Ectodermal cell (in vitro differentiated cells): Measurements from ENCODE around the gene GRM7.

Experiments
- H3K27ac ChIP-seq: 2 replicates; pipeline ENCODE4 v1.7.0; 2013; ENCODE audit warnings: mild to moderate bottlenecking, low read depth, low read length; ENCODE audit not compliant: insufficient read depth, poor library complexity, severe bottlenecking
- H3K27me3 ChIP-seq: 2 replicates; pipeline ENCODE4 v1.7.0; 2013; ENCODE audit warnings: mild to moderate bottlenecking, low read length; ENCODE audit not compliant: insufficient read depth, control insufficient read depth, poor library complexity, severe bottlenecking
- H3K36me3 ChIP-seq: one replicate; pipeline ENCODE4 v1.7.0; 2013; ENCODE audit warnings: low read length; ENCODE audit not compliant: control insufficient read depth, insufficient read depth
- H3K4me1 ChIP-seq: one replicate; pipeline ENCODE4 v1.7.0; 2013; ENCODE audit warnings: low read length; ENCODE audit not compliant: control insufficient read depth, insufficient read depth
- H3K4me3 ChIP-seq: 2 replicates; pipeline ENCODE4 v1.7.0; 2013; ENCODE audit warnings: low read depth, low read length, control low read depth; ENCODE audit not compliant: insufficient read depth
- H3K9me3 ChIP-seq: 2 replicates; pipeline ENCODE4 v1.7.0; 2013; ENCODE audit warnings: mild to moderate bottlenecking, low read length, moderate library complexity; ENCODE audit not compliant: control insufficient read depth
- WGBS, 2 experiments: methylation state at CpG; one replicate each; pipeline ENCODE4 v1.1.7; 2013; ENCODE audit warnings: missing lambda C conversion rate in 2 of 2; 5-methylcytosine and 5-hydroxymethylcytosine counted together

GRM7 gene

DNA sequence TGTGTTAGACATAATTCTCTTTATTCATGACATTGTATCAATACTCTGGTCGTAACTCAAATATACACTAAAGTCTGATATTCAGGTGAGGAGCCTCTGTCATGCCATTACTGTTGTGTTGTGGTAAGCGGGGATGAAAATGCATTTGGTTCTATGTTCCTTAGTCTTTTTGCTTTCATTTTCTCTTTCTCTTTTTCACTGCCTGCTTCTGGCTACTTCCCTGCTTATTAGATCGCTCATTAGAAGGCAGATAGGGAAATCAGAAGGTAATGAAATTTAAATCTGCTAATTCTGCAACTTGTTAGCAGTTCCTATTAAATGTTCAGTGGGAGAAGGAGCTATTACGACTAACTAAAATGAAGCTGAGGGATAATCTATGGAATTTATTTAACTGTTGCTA is 345.0 kb downstream of the GRM7 start:
- Histone ChIP-seq H3K4me3 (no peak overlapping the region), H3K36me3 (no peaks in the 10 kb centered on the region), H3K4me1 (no peaks in the 10 kb centered on the region), H3K27me3 (no peaks in the 10 kb centered on the region), H3K9me3 (no peaks in the 10 kb centered on the region), H3K27ac (no peak overlapping the region)
- 71 to 93% methylated on average over 3 of the region's 4 CpGs for WGBS, 2 experiments

DNA sequence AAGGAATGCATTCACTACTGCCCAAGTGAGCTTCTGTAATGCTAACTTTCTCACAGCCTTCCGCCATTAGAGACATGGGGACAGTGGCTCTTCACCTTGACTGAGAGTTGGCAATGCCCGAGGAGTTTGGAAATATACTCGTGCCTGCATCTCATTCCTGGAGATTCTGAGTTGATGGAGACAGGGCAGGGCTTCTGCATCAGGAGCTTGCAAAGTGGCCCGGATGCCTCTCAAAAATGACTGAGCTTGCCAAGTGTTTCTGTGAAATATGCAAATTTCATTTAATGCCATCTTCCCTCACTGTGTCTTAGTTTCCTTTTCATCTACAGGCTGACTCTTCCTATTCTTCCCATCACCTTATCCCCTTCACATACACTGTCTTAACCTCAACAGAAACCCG is 346.2 kb downstream of the GRM7 start:
- Histone ChIP-seq H3K4me3 (no peak overlapping the region), H3K4me1 (no peaks in the 10 kb centered on the region), H3K36me3 (no peaks in the 10 kb centered on the region), H3K27ac (no peak overlapping the region), H3K27me3 (no peaks in the 10 kb centered on the region), H3K9me3 (no peaks in the 10 kb centered on the region)
- WGBS, 2 experiments = 95 to 99% methylated on average over 5 of the region's 5 CpGs

- 100% methylated on average over 1 of the region's 2 CpGs for WGBS, 2 experiments
- H3K4me1 ChIP-seq = no peaks in the 10 kb centered on the region
- H3K36me3 ChIP-seq = no peaks in the 10 kb centered on the region
- no peaks in the 10 kb centered on the region for H3K27me3 ChIP-seq
- no peaks in the 10 kb centered on the region for H3K9me3 ChIP-seq
- H3K27ac ChIP-seq = no peak overlapping the region
- H3K4me3 ChIP-seq = no peak overlapping the region
These were observed 347.0 kb downstream of the GRM7 start for GRCh38 chr3:7207928-7208327.

DNA sequence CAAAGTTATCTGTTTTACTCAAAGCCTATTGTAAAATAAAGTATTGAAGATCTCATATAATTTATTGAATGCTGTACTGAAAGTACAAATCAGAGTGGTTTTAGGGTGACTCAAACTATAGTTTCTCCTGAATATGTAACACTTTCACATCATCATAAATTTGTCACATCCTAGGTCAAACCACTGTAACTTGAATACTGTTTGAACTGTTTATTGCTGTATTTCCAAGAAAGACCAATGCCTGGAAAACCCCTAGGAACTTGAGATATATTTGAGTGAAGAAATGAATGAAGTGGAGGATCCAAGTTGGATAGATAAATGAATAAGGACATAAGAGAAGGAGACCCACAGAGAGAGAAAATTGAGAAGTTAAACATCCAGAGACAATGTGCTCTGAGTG is 348.2 kb downstream of the GRM7 start:
- no peaks in the 10 kb centered on the region for H3K36me3 ChIP-seq

GRCh38 chr3:7211740-7212139 is 350.8 kb downstream of the GRM7 start:
- no peaks in the 10 kb centered on the region for H3K9me3 ChIP-seq
- WGBS, 2 experiments = 88 to 91% methylated on average over 5 of the region's 5 CpGs
- no peaks in the 10 kb centered on the region for H3K36me3 ChIP-seq
- no peak overlapping the region for H3K4me3 ChIP-seq
- no peak overlapping the region for H3K27ac ChIP-seq
- no peaks in the 10 kb centered on the region for H3K4me1 ChIP-seq
- no peaks in the 10 kb centered on the region for H3K27me3 ChIP-seq

More for the DNA sequence above, 348.2 kb downstream of the GRM7 start:
- Histone ChIP-seq H3K9me3 (no peaks in the 10 kb centered on the region), H3K27ac (no peak overlapping the region), H3K27me3 (no peaks in the 10 kb centered on the region), H3K4me3 (no peak overlapping the region), H3K4me1 (no peaks in the 10 kb centered on the region)

GRCh38 chr3:7215706-7216105 is 354.8 kb downstream of the GRM7 start:
- Histone ChIP-seq H3K27me3 (no peaks in the 10 kb centered on the region), H3K36me3 (no peaks in the 10 kb centered on the region), H3K27ac (no peak overlapping the region), H3K4me3 (no peak overlapping the region), H3K9me3 (no peaks in the 10 kb centered on the region), H3K4me1 (no peaks in the 10 kb centered on the region)
- 87 to 96% methylated on average over 3 of the region's 3 CpGs for WGBS, 2 experiments

DNA sequence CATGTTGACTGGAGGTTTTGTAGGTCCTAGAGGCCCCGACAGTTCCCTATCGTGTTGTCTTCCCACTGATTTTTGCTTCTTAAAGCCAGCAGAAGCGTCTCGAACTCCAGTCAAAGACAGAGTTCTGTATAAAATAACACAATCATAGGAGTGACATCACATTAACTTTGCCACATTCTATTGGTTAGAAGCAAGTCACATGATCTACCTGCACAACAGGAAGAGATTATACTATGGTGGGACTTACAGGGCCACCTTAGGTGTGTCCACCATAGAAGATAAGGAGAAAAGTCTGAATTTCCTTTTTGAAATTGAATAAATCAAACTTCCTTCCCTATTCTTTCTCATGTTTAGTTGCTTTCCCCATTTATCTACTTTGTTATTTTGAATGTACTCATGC is 365.5 kb downstream of the GRM7 start:
- H3K27me3 ChIP-seq = no peaks in the 10 kb centered on the region
- no peak overlapping the region for H3K27ac ChIP-seq
- H3K36me3 ChIP-seq = no peaks in the 10 kb centered on the region
- 90 to 95% methylated on average over 4 of the region's 4 CpGs for WGBS, 2 experiments
- H3K4me1 ChIP-seq = no peaks in the 10 kb centered on the region
- no peaks in the 10 kb centered on the region for H3K9me3 ChIP-seq
- H3K4me3 ChIP-seq = no peak overlapping the region

GRCh38 chr3:7238565-7239295 is 377.8 kb downstream of the GRM7 start:
- H3K36me3 ChIP-seq = no peaks in the 10 kb centered on the region
- H3K27ac ChIP-seq = no peak overlapping the region
- no peaks in the 10 kb centered on the region for H3K27me3 ChIP-seq
- no peaks in the 10 kb centered on the region for H3K4me1 ChIP-seq
- WGBS, 2 experiments = 90 to 94% methylated on average over 1 of the region's 1 CpG
- H3K4me3 ChIP-seq = no peak overlapping the region
- H3K9me3 ChIP-seq = no peaks in the 10 kb centered on the region

DNA sequence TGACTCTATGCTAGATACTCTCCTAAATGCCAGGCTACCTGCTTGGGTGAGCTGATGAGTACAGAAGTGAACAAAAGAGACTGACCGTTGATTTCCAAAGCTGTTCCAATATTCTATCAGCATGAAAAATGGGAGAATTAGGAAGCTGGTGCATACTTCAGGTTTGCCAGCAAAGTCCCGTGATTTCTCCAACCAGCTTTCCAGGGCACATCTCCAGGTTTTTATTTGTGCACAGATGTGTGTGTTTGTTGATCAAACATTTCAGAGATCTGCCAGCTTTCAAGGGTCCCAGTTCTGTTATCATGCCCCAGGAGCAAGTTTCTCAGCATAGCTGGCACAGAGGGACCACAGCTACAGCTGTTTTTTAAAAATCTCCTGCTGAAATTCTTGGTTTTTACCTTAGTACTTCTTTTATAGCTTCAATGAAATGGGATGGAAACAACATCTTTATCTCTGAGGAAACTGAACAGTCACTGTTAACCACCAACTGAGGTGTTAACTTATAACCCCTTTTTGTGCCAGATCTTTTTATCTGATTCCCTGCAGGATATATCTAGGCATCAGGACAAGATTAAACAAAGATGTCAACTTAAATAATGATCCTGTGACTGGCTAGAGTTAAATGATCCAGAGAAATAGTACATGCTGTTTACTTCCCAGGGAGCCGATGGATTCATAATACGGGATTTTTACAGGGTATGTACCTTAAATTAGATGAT is 380.8 kb downstream of the GRM7 start:
- Histone ChIP-seq H3K27ac (no peak overlapping the region), H3K36me3 (no peaks in the 10 kb centered on the region), H3K9me3 (no peaks in the 10 kb centered on the region), H3K4me1 (no peaks in the 10 kb centered on the region), H3K4me3 (no peak overlapping the region), H3K27me3 (no peaks in the 10 kb centered on the region)
- WGBS, 2 experiments = 97 to 98% methylated on average over 4 of the region's 4 CpGs

- Histone ChIP-seq H3K36me3 (no peaks in the 10 kb centered on the region), H3K4me3 (no peak overlapping the region), H3K9me3 (no peaks in the 10 kb centered on the region), H3K4me1 (no peaks in the 10 kb centered on the region), H3K27ac (no peak overlapping the region), H3K27me3 (no peaks in the 10 kb centered on the region)
These were observed 381.4 kb downstream of the GRM7 start for GRCh38 chr3:7242303-7242635.
